IMR-90 (cell line): Measurements from ENCODE around the gene ACSF2. TPM values are rescaled to one million over a fixed set of nuclear protein-coding genes. Genes with fewer than 3 reads are reported as not detected.

Experiments
- ATAC-seq: fragments of 200-7000 bp; cut with Tn5 transposase; 2 replicates; pipeline ENCODE4 v1.9.1; 2020; ENCODE audit warnings: low read depth, mild to moderate bottlenecking, moderate library complexity
- BruUV-seq: library from RNA; stranded (reverse); fragments of 400-500 nt; replicated peaks from 2 replicates; lab custom pipeline; 2021; lab: Mats Ljungman, UMichigan
- CTCF ChIA-PET: fragments of 300-600 bp; formaldehyde crosslinking; extraction: SDS; loops from one replicate; lab custom pipeline; 2021; ENCODE audit warnings: antibody characterized with exemption; lab: Yijun Ruan, JAX
- POLR2A ChIA-PET: fragments of 300-600 bp; sonication (Branson Sonifier 250); formaldehyde crosslinking; loops from one replicate; lab custom pipeline; 2022; ENCODE audit warnings: antibody characterized with exemption; ENCODE audit not compliant: unreplicated experiment; lab: Charles Lee
- DNase-seq: peaks from one replicate; pipeline ENCODE4 v3.0.0; 2013
- H2AFZ ChIP-seq: replicated peaks from 2 replicates; pipeline ENCODE3; 2013; ENCODE audit warnings: low read length, mild to moderate bottlenecking; ENCODE audit not compliant: poor library complexity
- H2AK5ac ChIP-seq: 2 replicates; pipeline ENCODE4 v1.6.1; 2013; ENCODE audit warnings: low read depth, low read length, inconsistent platforms
- H2AK9ac ChIP-seq: replicated peaks from 2 replicates; pipeline ENCODE3; 2013; ENCODE audit warnings: mild to moderate bottlenecking, low read depth, low read length, moderate library complexity; ENCODE audit not compliant: poor library complexity
- H2BK120ac ChIP-seq: 2 replicates; pipeline ENCODE4 v1.6.1; 2013; ENCODE audit warnings: low read depth, low read length, inconsistent platforms
- H2BK15ac ChIP-seq: 3 replicates; pipeline ENCODE4 v1.6.1; 2013; ENCODE audit warnings: low read depth, low read length, inconsistent platforms
- H2BK20ac ChIP-seq: 2 replicates; pipeline ENCODE4 v1.6.1; 2013; ENCODE audit warnings: low read depth, mild to moderate bottlenecking, inconsistent platforms, low read length, moderate library complexity
- H2BK5ac ChIP-seq: 2 replicates; pipeline ENCODE4 v1.6.1; 2013; ENCODE audit warnings: mild to moderate bottlenecking, low read depth, low read length, inconsistent platforms; ENCODE audit not compliant: poor library complexity, severe bottlenecking
- H3K14ac ChIP-seq: replicated peaks from 2 replicates; pipeline ENCODE4 v1.6.1; 2013; ENCODE audit warnings: low read depth, low read length, inconsistent platforms
- H3K18ac ChIP-seq: 2 replicates; pipeline ENCODE4 v1.6.1; 2013; ENCODE audit warnings: low read depth, low read length, control low read depth
- H3K23ac ChIP-seq: 2 replicates; pipeline ENCODE4 v1.6.1; 2013; ENCODE audit warnings: low read depth, low read length, inconsistent platforms
- H3K27ac ChIP-seq: 2 replicates; pipeline ENCODE4 v1.5.1; 2013; ENCODE audit warnings: mild to moderate bottlenecking, control low read depth, low read length; ENCODE audit not compliant: insufficient read depth
- H3K27me3 ChIP-seq: 2 replicates; pipeline ENCODE4 v1.6.1; 2013; ENCODE audit warnings: low read length; ENCODE audit not compliant: control insufficient read depth, insufficient read depth
- H3K36me3 ChIP-seq: 2 replicates; pipeline ENCODE4 v1.6.1; 2013; ENCODE audit warnings: low read length, mixed read lengths; ENCODE audit not compliant: control insufficient read depth, insufficient read depth
- H3K4ac ChIP-seq: 2 replicates; pipeline ENCODE4 v1.6.1; 2013; ENCODE audit warnings: low read depth, low read length, inconsistent platforms
- H3K4me1 ChIP-seq: 2 replicates; pipeline ENCODE4 v1.6.1; 2013; ENCODE audit warnings: low read length, mixed read lengths; ENCODE audit not compliant: control insufficient read depth, insufficient read depth
- H3K4me2 ChIP-seq: 2 replicates; pipeline ENCODE4 v1.6.1; 2013; ENCODE audit warnings: low read depth, mild to moderate bottlenecking, control low read depth, low read length, moderate library complexity
- H3K4me3 ChIP-seq: 2 replicates; pipeline ENCODE4 v1.5.1; 2013; ENCODE audit warnings: low read depth, mild to moderate bottlenecking, control low read depth, low read length, moderate library complexity; ENCODE audit not compliant: insufficient read depth
- H3K56ac ChIP-seq: 2 replicates; pipeline ENCODE4 v1.6.1; 2013; ENCODE audit warnings: low read length, inconsistent platforms; ENCODE audit not compliant: insufficient read depth; ENCODE audit errors: extremely low read depth
- H3K79me1 ChIP-seq, 2 experiments: 2 replicates each; pipeline ENCODE4 v1.6.1; 2013; ENCODE audit warnings: low read length in 2 of 2, inconsistent platforms in 1 of 2, low read depth in 1 of 2
- H3K9ac ChIP-seq: 2 replicates; pipeline ENCODE4 v1.6.1; 2013; ENCODE audit warnings: low read depth, low read length, control low read depth
- H3K9me1 ChIP-seq: 2 replicates; pipeline ENCODE4 v1.6.1; 2013; ENCODE audit warnings: low read length, inconsistent platforms; ENCODE audit not compliant: insufficient read depth
- H3K9me3 ChIP-seq: 2 replicates; pipeline ENCODE4 v1.6.1; 2013; ENCODE audit warnings: low read length; ENCODE audit not compliant: control insufficient read depth, insufficient read depth
- H4K20me1 ChIP-seq: 2 replicates; pipeline ENCODE4 v1.6.1; 2013; ENCODE audit warnings: low read length, inconsistent platforms; ENCODE audit not compliant: insufficient read depth
- H4K5ac ChIP-seq: 2 replicates; pipeline ENCODE4 v1.6.1; 2013; ENCODE audit warnings: mild to moderate bottlenecking, low read depth, low read length, control low read depth
- H4K8ac ChIP-seq, 2 experiments: 2 replicates each; pipeline ENCODE4 v1.6.1; 2013; ENCODE audit warnings: low read depth in 2 of 2, low read length in 2 of 2, control low read depth in 1 of 2, inconsistent platforms in 1 of 2
- H4K91ac ChIP-seq: 2 replicates; pipeline ENCODE4 v1.6.1; 2013; ENCODE audit warnings: low read depth, low read length, inconsistent platforms; ENCODE audit not compliant: insufficient read depth
- CEBPB ChIP-seq: IDR thresholded peaks from 2 replicates; pipeline ENCODE4 v1.6.1; 2012; ENCODE audit warnings: low read depth, low read length, improper control_type of control experiment
- CHD1 ChIP-seq: IDR thresholded peaks from 2 replicates; pipeline ENCODE4 v1.6.1; 2012; ENCODE audit warnings: low read depth, low read length, improper control_type of control experiment
- MAFK ChIP-seq: IDR thresholded peaks from 2 replicates; pipeline ENCODE4 v1.6.1; 2012; ENCODE audit warnings: low read depth, low read length, improper control_type of control experiment
- MXI1 ChIP-seq: IDR thresholded peaks from 2 replicates; pipeline ENCODE4 v1.6.1; 2012; ENCODE audit warnings: low read depth, mild to moderate bottlenecking, low read length, moderate library complexity, borderline replicate concordance
- NFE2L2 ChIP-seq: fragments of 150-350 bp; IDR thresholded peaks from 2 replicates; pipeline ENCODE4 v1.6.1; 2016; ENCODE audit warnings: low read depth, mild to moderate bottlenecking, low read length
- POLR2A ChIP-seq: IDR thresholded peaks from 2 replicates; pipeline ENCODE4 v1.6.1; 2012; ENCODE audit warnings: mild to moderate bottlenecking, low read depth, low read length
- RCOR1 ChIP-seq: IDR thresholded peaks from 2 replicates; pipeline ENCODE4 v1.6.1; 2012; ENCODE audit warnings: mild to moderate bottlenecking, low read length, improper control_type of control experiment; ENCODE audit not compliant: insufficient replicate concordance
- WGBS, 2 experiments: methylation state at CpG; one replicate each; pipeline versions ENCODE4 v1.1.5 to v1.1.7; 2013; ENCODE audit warnings: missing lambda C conversion rate in 2 of 2; ENCODE audit not compliant: insufficient read length in 1 of 2; ENCODE audit errors: extremely low coverage in 2 of 2; 5-methylcytosine and 5-hydroxymethylcytosine counted together
- dilution Hi-C: fragments of 300-500 bp; cut with HindIII; formaldehyde crosslinking; loops from one replicate; pipeline ENCODE4 v1.14.3; 2018; ENCODE audit warnings: low sequenced_read_pairs; ENCODE audit not compliant: unreplicated experiment
- in situ Hi-C: fragments of 300-500 bp; cut with MboI; formaldehyde crosslinking; loops from 3 replicates; pipeline ENCODE4 v1.14.3; 2019; ENCODE audit warnings: low sequenced_read_pairs, inconsistent platforms, mixed read lengths
- intact Hi-C: fragments of 100-400 bp; cut with micrococcal nuclease; formaldehyde crosslinking; loops from 2 replicates; pipeline ENCODE4 v1.10.0; 2022
- polyA plus RNA-seq, 3 experiments: library from polyadenylated mRNA; depleted of rRNA; stranded (reverse); fragments of >200 nt; gene quantifications; 2 replicates each; pipeline ENCODE4 v1.2.3, GENCODE V29; 2012; ENCODE audit warnings: low replicate concordance in 1 of 3
- total RNA-seq: library from RNA; depleted of rRNA; stranded (reverse); fragments of >200 nt; gene quantifications from 2 replicates; pipeline ENCODE4 v1.2.3, GENCODE V29; 2012
- TF ChIP-seq, protein P1 (sequence below): conservative IDR thresholded peaks from 2 replicates; pipeline ENCODE4 v1.5.1; 2012; ENCODE audit warnings: mild to moderate bottlenecking, low read depth, low read length, improper control_type of control experiment
- TF ChIP-seq, protein P2 (sequence below): fragments of 150-350 bp; IDR thresholded peaks from 2 replicates; pipeline ENCODE4 v1.6.1; 2017; ENCODE audit warnings: mild to moderate bottlenecking, antibody characterized with exemption, low read length, low read depth
- TF ChIP-seq, protein P3 (sequence below): fragments of 150-350 bp; IDR thresholded peaks from 2 replicates; pipeline ENCODE4 v1.6.1; 2016; ENCODE audit warnings: low read depth, mild to moderate bottlenecking, low read length, moderate library complexity, borderline replicate concordance

ACSF2 gene
- total and polyA plus RNA-seq, 2 of the 4 experiments (the other 2 are of a cell fraction), result 18.5 to 27.2 TPM

DNA sequence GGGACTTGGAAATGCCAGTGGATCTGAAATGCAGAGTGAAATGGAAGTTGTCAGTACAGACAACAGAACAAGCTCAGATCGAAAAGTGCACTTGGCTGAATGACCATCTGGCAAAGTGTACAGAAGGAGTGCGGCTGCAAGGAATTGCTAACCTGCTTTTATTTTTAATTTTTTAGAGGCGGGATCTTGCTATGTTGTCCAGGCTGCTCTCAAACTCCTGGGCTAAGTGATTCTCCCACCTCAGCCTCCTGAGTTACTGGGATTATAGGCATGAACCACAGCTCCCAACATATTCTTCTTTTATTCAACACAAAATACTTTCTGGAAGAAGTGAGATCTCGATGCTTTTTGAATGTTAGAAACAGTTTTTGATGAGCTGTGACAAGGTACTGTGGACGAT is 32.3 kb upstream of the ACSF2 start:
- Histone ChIP-seq H3K79me1 (peaks cover 49 to 61% of the 10 kb centered on the region in 2 experiments), H2AK9ac (no peak overlapping the region), H3K9me1 (peaks cover 16% of the 10 kb centered on the region; the same call in 1 of the 2 replicates), H3K27ac (no peak overlapping the region), H4K5ac (no peak overlapping the region), H3K4me2 (no peak overlapping the region), H3K18ac (no peak overlapping the region), H3K14ac (no peak overlapping the region), H2BK20ac (no peak overlapping the region), H2BK120ac (no peak overlapping the region), H2AFZ (no peak overlapping the region), H3K4me1 (peaks cover 4% of the 10 kb centered on the region), H4K20me1 (peaks cover 59% of the 10 kb centered on the region), H3K56ac (no peak overlapping the region), H4K91ac (no peak overlapping the region), H3K36me3 (peaks cover 54% of the 10 kb centered on the region), H3K4ac (no peak overlapping the region), H3K23ac (no peak overlapping the region), H3K9me3 (no peaks in the 10 kb centered on the region), H3K27me3 (no peaks in the 10 kb centered on the region), H2BK5ac (no peak overlapping the region), H3K4me3 (no peak overlapping the region), H2AK5ac (no peak overlapping the region), H4K8ac (no peak overlapping the region), H2BK15ac (no peak overlapping the region), H3K9ac (no peak overlapping the region)
- POLR2A ChIA-PET, result no interaction called here
- intact Hi-C loops (no loop called here), in situ Hi-C loops (no loop called here), dilution Hi-C loops (no loop called here)
- TF ChIP-seq, protein P1, sequence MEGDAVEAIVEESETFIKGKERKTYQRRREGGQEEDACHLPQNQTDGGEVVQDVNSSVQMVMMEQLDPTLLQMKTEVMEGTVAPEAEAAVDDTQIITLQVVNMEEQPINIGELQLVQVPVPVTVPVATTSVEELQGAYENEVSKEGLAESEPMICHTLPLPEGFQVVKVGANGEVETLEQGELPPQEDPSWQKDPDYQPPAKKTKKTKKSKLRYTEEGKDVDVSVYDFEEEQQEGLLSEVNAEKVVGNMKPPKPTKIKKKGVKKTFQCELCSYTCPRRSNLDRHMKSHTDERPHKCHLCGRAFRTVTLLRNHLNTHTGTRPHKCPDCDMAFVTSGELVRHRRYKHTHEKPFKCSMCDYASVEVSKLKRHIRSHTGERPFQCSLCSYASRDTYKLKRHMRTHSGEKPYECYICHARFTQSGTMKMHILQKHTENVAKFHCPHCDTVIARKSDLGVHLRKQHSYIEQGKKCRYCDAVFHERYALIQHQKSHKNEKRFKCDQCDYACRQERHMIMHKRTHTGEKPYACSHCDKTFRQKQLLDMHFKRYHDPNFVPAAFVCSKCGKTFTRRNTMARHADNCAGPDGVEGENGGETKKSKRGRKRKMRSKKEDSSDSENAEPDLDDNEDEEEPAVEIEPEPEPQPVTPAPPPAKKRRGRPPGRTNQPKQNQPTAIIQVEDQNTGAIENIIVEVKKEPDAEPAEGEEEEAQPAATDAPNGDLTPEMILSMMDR, result no peak
- no peak for TF ChIP-seq CEBPB
- TF ChIP-seq NFE2L2, result no peak
- TF ChIP-seq, protein P2, sequence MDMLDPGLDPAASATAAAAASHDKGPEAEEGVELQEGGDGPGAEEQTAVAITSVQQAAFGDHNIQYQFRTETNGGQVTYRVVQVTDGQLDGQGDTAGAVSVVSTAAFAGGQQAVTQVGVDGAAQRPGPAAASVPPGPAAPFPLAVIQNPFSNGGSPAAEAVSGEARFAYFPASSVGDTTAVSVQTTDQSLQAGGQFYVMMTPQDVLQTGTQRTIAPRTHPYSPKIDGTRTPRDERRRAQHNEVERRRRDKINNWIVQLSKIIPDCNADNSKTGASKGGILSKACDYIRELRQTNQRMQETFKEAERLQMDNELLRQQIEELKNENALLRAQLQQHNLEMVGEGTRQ, result no peak
- no peak for TF ChIP-seq POLR2A
- TF ChIP-seq, protein P3, sequence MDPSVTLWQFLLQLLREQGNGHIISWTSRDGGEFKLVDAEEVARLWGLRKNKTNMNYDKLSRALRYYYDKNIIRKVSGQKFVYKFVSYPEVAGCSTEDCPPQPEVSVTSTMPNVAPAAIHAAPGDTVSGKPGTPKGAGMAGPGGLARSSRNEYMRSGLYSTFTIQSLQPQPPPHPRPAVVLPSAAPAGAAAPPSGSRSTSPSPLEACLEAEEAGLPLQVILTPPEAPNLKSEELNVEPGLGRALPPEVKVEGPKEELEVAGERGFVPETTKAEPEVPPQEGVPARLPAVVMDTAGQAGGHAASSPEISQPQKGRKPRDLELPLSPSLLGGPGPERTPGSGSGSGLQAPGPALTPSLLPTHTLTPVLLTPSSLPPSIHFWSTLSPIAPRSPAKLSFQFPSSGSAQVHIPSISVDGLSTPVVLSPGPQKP, result no peak
- TF ChIP-seq MAFK, result no peak
- no peak for TF ChIP-seq RCOR1
- no peak for TF ChIP-seq MXI1
- no peak for TF ChIP-seq CHD1
- BruUV-seq, result no TSS peak
- DNase-seq, result no peak
- ATAC-seq, result no peak
- WGBS, 2 experiments, result no CpG with 5 or more reads among the region's 5 CpGs
- CTCF ChIA-PET, result no interaction called here
